GM21390 (cell line): ENCODE measurements around the gene OR51E1.

ENCODE experiments used
- ATAC-seq: cut with Tn5 transposase; IDR thresholded peaks from one replicate; pipeline ENCODE4 v1.9.1; 2021; ENCODE audit not compliant: unreplicated experiment

Gene OR51E1

GRCh38 chr11:4643682-4644081 lies at the start of gene OR51E1:
OR51E1 (plus strand) TSS chr11:4643982; CDS start chr11:4652527, 8,545 bp downstream.
- ATAC-seq, result no peak

GRCh38 chr11:4605057-4605456 lies 38.7 kb upstream of the OR51E1 start:
- ATAC-seq, result no peak

GRCh38 chr11:4606231-4607015 lies 37.4 kb upstream of the OR51E1 start:
- ATAC-seq, result no peak

GRCh38 chr11:4607096-4607495 lies 36.7 kb upstream of the OR51E1 start:
- ATAC-seq, result no peak

GRCh38 chr11:4607781-4608666 lies 35.8 kb upstream of the OR51E1 start, which contains the start of gene TRIM68:
TRIM68 (minus strand) TSS chr11:4608231; CDS start chr11:4605504, 2,727 bp downstream.
- ATAC-seq, result peak; percentile 100

GRCh38 chr11:4610258-4610935 lies 33.4 kb upstream of the OR51E1 start:
- no peak for ATAC-seq

DNA sequence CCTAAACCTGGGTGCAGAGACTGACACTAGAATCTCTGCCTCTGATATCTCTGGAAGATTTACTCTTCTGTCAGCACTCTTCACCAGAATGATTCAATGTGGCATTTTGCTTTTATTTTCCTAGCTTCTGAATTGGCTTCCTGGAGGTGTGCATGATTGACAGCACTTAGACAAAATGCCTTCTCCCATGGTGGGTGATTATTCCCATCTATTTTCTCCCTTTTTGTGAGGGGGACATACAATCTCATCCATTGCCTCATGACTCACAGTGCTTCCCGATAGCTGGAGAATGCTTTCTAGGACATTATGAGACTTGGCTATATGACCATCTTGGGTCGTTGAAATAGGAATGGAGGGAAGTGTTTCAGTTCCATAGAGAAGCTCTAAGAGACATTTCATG lies 31.8 kb upstream of the OR51E1 start:
- ATAC-seq, result no peak

GRCh38 chr11:4615856-4616444 lies 27.8 kb upstream of the OR51E1 start:
- no peak for ATAC-seq

GRCh38 chr11:4619514-4619913 lies 24.3 kb upstream of the OR51E1 start:
- ATAC-seq, result no peak

DNA sequence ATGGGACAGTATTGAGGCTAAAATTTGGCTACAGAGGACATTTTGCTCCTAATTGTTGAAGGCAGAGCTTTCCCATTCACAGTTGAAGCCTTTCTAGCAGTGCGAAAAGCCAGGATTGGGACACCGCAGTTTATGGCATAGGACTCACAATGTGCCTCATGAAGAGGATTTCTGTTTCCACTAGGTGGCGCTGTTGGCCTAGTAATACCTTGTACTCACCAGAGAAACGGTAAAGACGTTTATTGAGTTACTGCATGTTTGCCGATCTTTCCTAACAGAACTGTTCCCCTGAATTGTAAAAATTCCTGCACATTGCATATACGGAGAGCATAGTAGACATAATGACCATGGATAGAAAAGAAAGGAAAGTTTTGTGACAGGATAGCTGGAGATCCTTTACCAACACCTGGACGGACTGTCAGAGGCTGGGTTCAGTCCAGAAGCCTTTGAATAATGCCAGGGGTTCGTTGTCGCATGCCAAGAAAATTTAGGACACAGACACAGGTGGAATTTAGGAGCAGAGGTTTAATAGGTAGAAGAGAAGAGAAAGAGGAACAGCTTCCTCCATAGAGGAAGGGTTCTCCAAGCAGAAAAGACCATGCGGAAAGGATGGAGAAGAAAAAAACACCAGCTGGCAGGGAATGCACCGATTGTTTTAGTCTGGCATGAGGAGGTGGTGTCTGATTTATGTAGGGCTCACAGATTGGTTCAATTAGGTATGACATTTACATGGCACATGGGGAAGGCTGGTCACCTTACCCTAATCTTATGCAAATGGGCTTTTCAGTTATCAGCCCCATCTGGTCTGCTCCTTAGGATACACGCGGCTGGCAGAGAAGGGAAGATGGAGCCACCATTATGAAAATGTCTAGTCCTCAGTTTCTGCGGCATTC lies 17.3 kb upstream of the OR51E1 start:
- ATAC-seq, result no peak

GRCh38 chr11:4636136-4636535 lies 7.6 kb upstream of the OR51E1 start:
- ATAC-seq, result no peak

DNA sequence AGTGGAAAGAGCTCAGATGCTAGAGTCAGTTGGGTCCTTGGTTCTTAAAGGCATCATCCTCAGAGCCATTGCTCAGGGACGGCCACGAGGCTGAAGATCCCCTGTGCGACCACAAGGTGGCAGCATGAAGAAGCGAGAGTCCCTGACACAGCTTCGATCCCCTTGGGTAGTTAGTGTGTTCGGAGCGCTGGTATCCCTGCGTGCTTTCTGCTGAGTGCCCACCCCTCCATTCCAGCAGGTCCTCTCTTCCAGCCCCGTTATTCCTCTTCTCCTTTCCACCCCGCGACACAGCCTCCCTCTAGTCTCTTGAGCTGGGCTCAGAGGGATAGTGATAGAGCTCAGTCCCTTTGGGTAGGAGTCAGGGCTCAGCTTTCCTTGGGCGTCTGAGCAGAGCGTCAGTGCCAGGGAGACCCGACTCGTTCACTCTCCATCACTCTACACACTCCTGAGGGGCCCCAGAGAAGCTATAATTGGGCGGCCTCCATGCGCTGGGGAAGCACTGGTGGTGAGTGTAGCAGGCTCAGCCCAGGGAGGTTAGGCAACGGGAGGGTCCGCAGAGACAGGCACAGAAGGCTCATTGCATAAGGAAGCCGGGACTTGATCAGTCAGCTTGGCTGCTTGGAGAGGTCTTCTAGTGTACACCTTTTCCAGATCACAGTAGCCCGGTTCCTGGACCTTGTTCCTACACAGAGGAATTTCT lies 6.7 kb upstream of the OR51E1 start, which contains the start of gene OR51D1:
OR51D1 (plus strand) TSS at position 516 of the 700 bp plus-strand sequence. CDS start 2,314 bp downstream, outside the sequence.
- ATAC-seq, result peak; percentile 96

DNA sequence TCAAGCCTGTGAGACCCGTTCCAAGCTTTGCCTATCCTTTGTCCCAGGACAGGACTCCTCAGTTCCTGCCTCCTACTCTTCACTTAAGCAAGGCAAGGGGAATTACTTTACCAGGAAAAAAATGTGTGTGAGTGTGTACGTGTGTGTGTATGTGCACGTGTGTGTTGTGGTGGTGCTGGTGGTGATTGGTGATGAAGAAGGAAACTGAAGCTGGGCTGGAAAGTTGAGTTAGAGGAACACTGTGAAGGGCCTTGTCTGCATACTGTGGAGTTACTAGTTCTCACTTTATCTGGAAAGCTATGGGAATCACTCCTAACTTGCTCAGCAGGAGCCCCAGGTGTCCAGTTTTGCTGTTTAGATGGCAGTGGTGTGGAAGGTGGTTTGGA lies 6.1 kb upstream of the OR51E1 start:
- no peak for ATAC-seq

DNA sequence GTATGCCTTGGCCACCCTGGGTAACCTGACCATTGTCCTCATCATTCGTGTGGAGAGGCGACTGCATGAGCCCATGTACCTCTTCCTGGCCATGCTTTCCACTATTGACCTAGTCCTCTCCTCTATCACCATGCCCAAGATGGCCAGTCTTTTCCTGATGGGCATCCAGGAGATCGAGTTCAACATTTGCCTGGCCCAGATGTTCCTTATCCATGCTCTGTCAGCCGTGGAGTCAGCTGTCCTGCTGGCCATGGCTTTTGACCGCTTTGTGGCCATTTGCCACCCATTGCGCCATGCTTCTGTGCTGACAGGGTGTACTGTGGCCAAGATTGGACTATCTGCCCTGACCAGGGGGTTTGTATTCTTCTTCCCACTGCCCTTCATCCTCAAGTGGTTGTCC lies 3.9 kb upstream of the OR51E1 start:
- ATAC-seq, result no peak

GRCh38 chr11:4641501-4641900 lies 2.3 kb upstream of the OR51E1 start:
- ATAC-seq, result no peak

GRCh38 chr11:4642043-4642442 lies 1.7 kb upstream of the OR51E1 start:
- ATAC-seq, result no peak

DNA sequence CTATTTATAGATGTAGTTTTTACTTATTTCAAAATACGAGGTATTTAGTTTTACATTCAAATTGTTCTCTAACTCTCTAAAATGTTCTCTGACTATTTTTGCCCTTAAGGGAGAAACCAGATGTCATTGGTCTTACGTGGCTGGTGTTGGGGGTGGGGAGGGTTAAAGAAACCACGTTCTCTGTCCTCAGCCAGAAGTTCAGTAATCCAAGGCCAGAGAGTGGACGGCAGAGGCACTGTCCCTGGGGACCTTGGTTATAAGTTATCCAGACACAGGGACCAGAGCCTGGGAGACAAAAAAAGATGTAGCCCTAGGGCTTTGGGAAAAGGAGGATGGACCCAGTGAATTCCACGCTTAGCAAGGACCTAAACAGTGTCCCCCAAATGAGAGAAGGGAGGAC lies 706 bp upstream of the OR51E1 start:
- ATAC-seq, result no peak

DNA sequence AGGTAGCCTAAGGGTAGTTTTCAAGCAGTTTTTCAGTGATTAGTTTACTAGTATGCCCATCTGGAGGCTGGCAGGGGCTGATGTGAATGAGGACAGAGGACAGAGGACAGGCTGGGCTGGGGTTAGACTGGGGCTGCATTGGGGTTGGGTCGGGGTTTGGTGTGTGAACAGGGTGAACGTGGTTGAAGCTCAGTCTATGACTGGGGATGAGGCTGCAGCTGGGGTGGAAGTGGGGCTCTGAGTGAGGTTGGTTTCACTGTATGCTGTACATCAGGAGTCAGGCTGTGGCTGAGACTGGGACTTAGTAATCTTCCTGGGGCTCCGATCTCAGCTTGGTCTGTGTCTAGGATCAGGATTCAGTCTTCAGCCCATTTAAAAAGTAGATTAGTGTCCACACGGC lies 451 bp downstream of the OR51E1 start:
- ATAC-seq, result no peak

GRCh38 chr11:4645974-4646373 lies 2.2 kb downstream of the OR51E1 start:
- ATAC-seq, result no peak
